Activated CD4-positive, alpha-beta T cell treated with anti-CD3 and anti-CD28 coated beads, Interleukin-2, amount 10 ng/mL, durations not matched to agents 7 days and 5 days (primary cell): ENCODE results near the gene IFT22. TPM values are rescaled to one million over a fixed set of nuclear protein-coding genes. Genes with fewer than 3 reads are reported as not detected.

Experiments
- total RNA-seq, 2 experiments: library from RNA; stranded (reverse); gene quantifications; one replicate each; pipeline ENCODE4 v1.2.3, GENCODE V29; 2021

IFT22 gene
- total RNA-seq, 2 experiments from 2014 or later: 9.8 to 11.3 TPM

Other genes with a start within 250 kb of the IFT22 start
- 10 to 100 TPM; 54.2 to 72.3 TPM for gene TRIM56, start 236.3 kb downstream of the IFT22 start, total RNA-seq
- under 1 TPM; 0.05 to 0.27 TPM for gene SERPINE1, start 194.7 kb downstream of the IFT22 start, total RNA-seq
- gene AP1S1, start 167.3 kb downstream of the IFT22 start, total RNA-seq: 10 to 100 TPM; 37.9 to 48.2 TPM
- gene VGF, start 156.2 kb downstream of the IFT22 start, total RNA-seq: under 1 TPM; 0.15 to 0.22 TPM
- gene NAT16, start 141.5 kb downstream of the IFT22 start, total RNA-seq: not detected
- gene MOGAT3, start 120.8 kb downstream of the IFT22 start, total RNA-seq: not detected
- gene PLOD3, start 104.2 kb downstream of the IFT22 start, total RNA-seq: 10 to 100 TPM; 59.7 to 69.5 TPM
- 10 to 100 TPM; 61.6 to 67.4 TPM for gene ZNHIT1, start 103.6 kb downstream of the IFT22 start, total RNA-seq
- gene CLDN15, start 84.0 kb downstream of the IFT22 start, total RNA-seq: 10 to 100 TPM; 24.2 to 24.3 TPM
- 100 to 1,000 TPM in 1 of 2 experiments, 10 to 100 TPM in 1; 87.3 to 103 TPM for gene FIS1, start 76.7 kb downstream of the IFT22 start, total RNA-seq
- not detected for gene COL26A1, start 41.1 kb upstream of the IFT22 start, total RNA-seq